IMR-90 (cell line): ENCODE measurements around the gene ALKBH3. TPM values are rescaled to one million over a fixed set of nuclear protein-coding genes. Genes with fewer than 3 reads are reported as not detected.

Source experiments
- ATAC-seq: fragments of 200-7000 bp; cut with Tn5 transposase; 2 replicates; pipeline ENCODE4 v1.9.1; 2020; ENCODE audit warnings: low read depth, mild to moderate bottlenecking, moderate library complexity
- BruUV-seq: library from RNA; stranded (reverse); fragments of 400-500 nt; replicated peaks from 2 replicates; lab custom pipeline; 2021; lab: Mats Ljungman, UMichigan
- CTCF ChIA-PET: fragments of 300-600 bp; formaldehyde crosslinking; extraction: SDS; loops from one replicate; lab custom pipeline; 2021; ENCODE audit warnings: antibody characterized with exemption; lab: Yijun Ruan, JAX
- POLR2A ChIA-PET: fragments of 300-600 bp; sonication (Branson Sonifier 250); formaldehyde crosslinking; loops from one replicate; lab custom pipeline; 2022; ENCODE audit warnings: antibody characterized with exemption; ENCODE audit not compliant: unreplicated experiment; lab: Charles Lee
- DNase-seq: peaks from one replicate; pipeline ENCODE4 v3.0.0; 2013
- H2AFZ ChIP-seq: replicated peaks from 2 replicates; pipeline ENCODE3; 2013; ENCODE audit warnings: low read length, mild to moderate bottlenecking; ENCODE audit not compliant: poor library complexity
- H2AK5ac ChIP-seq: 2 replicates; pipeline ENCODE4 v1.6.1; 2013; ENCODE audit warnings: low read depth, low read length, inconsistent platforms
- H2AK9ac ChIP-seq: replicated peaks from 2 replicates; pipeline ENCODE3; 2013; ENCODE audit warnings: mild to moderate bottlenecking, low read depth, low read length, moderate library complexity; ENCODE audit not compliant: poor library complexity
- H2BK120ac ChIP-seq: 2 replicates; pipeline ENCODE4 v1.6.1; 2013; ENCODE audit warnings: low read depth, low read length, inconsistent platforms
- H2BK15ac ChIP-seq: 3 replicates; pipeline ENCODE4 v1.6.1; 2013; ENCODE audit warnings: low read depth, low read length, inconsistent platforms
- H2BK20ac ChIP-seq: 2 replicates; pipeline ENCODE4 v1.6.1; 2013; ENCODE audit warnings: low read depth, mild to moderate bottlenecking, inconsistent platforms, low read length, moderate library complexity
- H2BK5ac ChIP-seq: 2 replicates; pipeline ENCODE4 v1.6.1; 2013; ENCODE audit warnings: mild to moderate bottlenecking, low read depth, low read length, inconsistent platforms; ENCODE audit not compliant: poor library complexity, severe bottlenecking
- H3K14ac ChIP-seq: replicated peaks from 2 replicates; pipeline ENCODE4 v1.6.1; 2013; ENCODE audit warnings: low read depth, low read length, inconsistent platforms
- H3K18ac ChIP-seq: 2 replicates; pipeline ENCODE4 v1.6.1; 2013; ENCODE audit warnings: low read depth, low read length, control low read depth
- H3K23ac ChIP-seq: 2 replicates; pipeline ENCODE4 v1.6.1; 2013; ENCODE audit warnings: low read depth, low read length, inconsistent platforms
- H3K27ac ChIP-seq: 2 replicates; pipeline ENCODE4 v1.5.1; 2013; ENCODE audit warnings: mild to moderate bottlenecking, control low read depth, low read length; ENCODE audit not compliant: insufficient read depth
- H3K27me3 ChIP-seq: 2 replicates; pipeline ENCODE4 v1.6.1; 2013; ENCODE audit warnings: low read length; ENCODE audit not compliant: control insufficient read depth, insufficient read depth
- H3K36me3 ChIP-seq: 2 replicates; pipeline ENCODE4 v1.6.1; 2013; ENCODE audit warnings: low read length, mixed read lengths; ENCODE audit not compliant: control insufficient read depth, insufficient read depth
- H3K4ac ChIP-seq: 2 replicates; pipeline ENCODE4 v1.6.1; 2013; ENCODE audit warnings: low read depth, low read length, inconsistent platforms
- H3K4me1 ChIP-seq: 2 replicates; pipeline ENCODE4 v1.6.1; 2013; ENCODE audit warnings: low read length, mixed read lengths; ENCODE audit not compliant: control insufficient read depth, insufficient read depth
- H3K4me2 ChIP-seq: 2 replicates; pipeline ENCODE4 v1.6.1; 2013; ENCODE audit warnings: low read depth, mild to moderate bottlenecking, control low read depth, low read length, moderate library complexity
- H3K4me3 ChIP-seq: 2 replicates; pipeline ENCODE4 v1.5.1; 2013; ENCODE audit warnings: low read depth, mild to moderate bottlenecking, control low read depth, low read length, moderate library complexity; ENCODE audit not compliant: insufficient read depth
- H3K56ac ChIP-seq: 2 replicates; pipeline ENCODE4 v1.6.1; 2013; ENCODE audit warnings: low read length, inconsistent platforms; ENCODE audit not compliant: insufficient read depth; ENCODE audit errors: extremely low read depth
- H3K79me1 ChIP-seq, 2 experiments: 2 replicates each; pipeline ENCODE4 v1.6.1; 2013; ENCODE audit warnings: low read length in 2 of 2, inconsistent platforms in 1 of 2, low read depth in 1 of 2
- H3K9ac ChIP-seq: 2 replicates; pipeline ENCODE4 v1.6.1; 2013; ENCODE audit warnings: low read depth, low read length, control low read depth
- H3K9me1 ChIP-seq: 2 replicates; pipeline ENCODE4 v1.6.1; 2013; ENCODE audit warnings: low read length, inconsistent platforms; ENCODE audit not compliant: insufficient read depth
- H3K9me3 ChIP-seq: 2 replicates; pipeline ENCODE4 v1.6.1; 2013; ENCODE audit warnings: low read length; ENCODE audit not compliant: control insufficient read depth, insufficient read depth
- H4K20me1 ChIP-seq: 2 replicates; pipeline ENCODE4 v1.6.1; 2013; ENCODE audit warnings: low read length, inconsistent platforms; ENCODE audit not compliant: insufficient read depth
- H4K5ac ChIP-seq: 2 replicates; pipeline ENCODE4 v1.6.1; 2013; ENCODE audit warnings: mild to moderate bottlenecking, low read depth, low read length, control low read depth
- H4K8ac ChIP-seq, 2 experiments: 2 replicates each; pipeline ENCODE4 v1.6.1; 2013; ENCODE audit warnings: low read depth in 2 of 2, low read length in 2 of 2, control low read depth in 1 of 2, inconsistent platforms in 1 of 2
- H4K91ac ChIP-seq: 2 replicates; pipeline ENCODE4 v1.6.1; 2013; ENCODE audit warnings: low read depth, low read length, inconsistent platforms; ENCODE audit not compliant: insufficient read depth
- BHLHE40 ChIP-seq: fragments of 150-350 bp; IDR thresholded peaks from 2 replicates; pipeline ENCODE4 v1.6.1; 2016; ENCODE audit warnings: mild to moderate bottlenecking, low read depth, low read length
- CEBPB ChIP-seq: IDR thresholded peaks from 2 replicates; pipeline ENCODE4 v1.6.1; 2012; ENCODE audit warnings: low read depth, low read length, improper control_type of control experiment
- FOS ChIP-seq: fragments of 150-350 bp; IDR thresholded peaks from 2 replicates; pipeline ENCODE4 v1.6.1; 2016; ENCODE audit warnings: low read depth, low read length
- MAFK ChIP-seq: IDR thresholded peaks from 2 replicates; pipeline ENCODE4 v1.6.1; 2012; ENCODE audit warnings: low read depth, low read length, improper control_type of control experiment
- MAZ ChIP-seq: IDR thresholded peaks from 2 replicates; pipeline ENCODE4 v1.6.1; 2012; ENCODE audit warnings: low read depth, mild to moderate bottlenecking, low read length, improper control_type of control experiment, moderate library complexity, borderline replicate concordance
- MXI1 ChIP-seq: IDR thresholded peaks from 2 replicates; pipeline ENCODE4 v1.6.1; 2012; ENCODE audit warnings: low read depth, mild to moderate bottlenecking, low read length, moderate library complexity, borderline replicate concordance
- NFE2L2 ChIP-seq: fragments of 150-350 bp; IDR thresholded peaks from 2 replicates; pipeline ENCODE4 v1.6.1; 2016; ENCODE audit warnings: low read depth, mild to moderate bottlenecking, low read length
- POLR2A ChIP-seq: IDR thresholded peaks from 2 replicates; pipeline ENCODE4 v1.6.1; 2012; ENCODE audit warnings: mild to moderate bottlenecking, low read depth, low read length
- RAD21 ChIP-seq: IDR thresholded peaks from 2 replicates; pipeline ENCODE4 v1.6.1; 2012; ENCODE audit warnings: low read length, improper control_type of control experiment
- RCOR1 ChIP-seq: IDR thresholded peaks from 2 replicates; pipeline ENCODE4 v1.6.1; 2012; ENCODE audit warnings: mild to moderate bottlenecking, low read length, improper control_type of control experiment; ENCODE audit not compliant: insufficient replicate concordance
- RFX5 ChIP-seq: IDR thresholded peaks from 2 replicates; pipeline ENCODE4 v1.8.0; 2012; ENCODE audit warnings: low read depth, mild to moderate bottlenecking, low read length, moderate library complexity
- SMC3 ChIP-seq: fragments of 150-350 bp; IDR thresholded peaks from 2 replicates; pipeline ENCODE4 v1.6.1; 2016; ENCODE audit warnings: low read depth, mild to moderate bottlenecking, antibody characterized with exemption, low read length, moderate library complexity
- WGBS, 2 experiments: methylation state at CpG; one replicate each; pipeline versions ENCODE4 v1.1.5 to v1.1.7; 2013; ENCODE audit warnings: missing lambda C conversion rate in 2 of 2; ENCODE audit not compliant: insufficient read length in 1 of 2; ENCODE audit errors: extremely low coverage in 2 of 2; 5-methylcytosine and 5-hydroxymethylcytosine counted together
- dilution Hi-C: fragments of 300-500 bp; cut with HindIII; formaldehyde crosslinking; loops from one replicate; pipeline ENCODE4 v1.14.3; 2018; ENCODE audit warnings: low sequenced_read_pairs; ENCODE audit not compliant: unreplicated experiment
- in situ Hi-C: fragments of 300-500 bp; cut with MboI; formaldehyde crosslinking; loops from 3 replicates; pipeline ENCODE4 v1.14.3; 2019; ENCODE audit warnings: low sequenced_read_pairs, inconsistent platforms, mixed read lengths
- intact Hi-C: fragments of 100-400 bp; cut with micrococcal nuclease; formaldehyde crosslinking; loops from 2 replicates; pipeline ENCODE4 v1.10.0; 2022
- polyA plus RNA-seq, 3 experiments: library from polyadenylated mRNA; depleted of rRNA; stranded (reverse); fragments of >200 nt; gene quantifications; 2 replicates each; pipeline ENCODE4 v1.2.3, GENCODE V29; 2012; ENCODE audit warnings: low replicate concordance in 1 of 3
- total RNA-seq: library from RNA; depleted of rRNA; stranded (reverse); fragments of >200 nt; gene quantifications from 2 replicates; pipeline ENCODE4 v1.2.3, GENCODE V29; 2012
- TF ChIP-seq, protein P1 (sequence below): fragments of 150-350 bp; IDR thresholded peaks from 2 replicates; pipeline ENCODE4 v1.6.1; 2016; ENCODE audit warnings: low read depth, mild to moderate bottlenecking, low read length, moderate library complexity, borderline replicate concordance
- TF ChIP-seq, protein P2 (sequence below): conservative IDR thresholded peaks from 2 replicates; pipeline ENCODE4 v1.5.1; 2012; ENCODE audit warnings: mild to moderate bottlenecking, low read depth, low read length, improper control_type of control experiment
- TF ChIP-seq, protein P3 (sequence below): fragments of 150-350 bp; IDR thresholded peaks from 2 replicates; pipeline ENCODE4 v1.6.1; 2017; ENCODE audit warnings: mild to moderate bottlenecking, antibody characterized with exemption, low read length, low read depth

ALKBH3 gene
- total and polyA plus RNA-seq, 2 of the 4 experiments (the other 2 are of a cell fraction): 27.7 to 62.9 TPM

DNA sequence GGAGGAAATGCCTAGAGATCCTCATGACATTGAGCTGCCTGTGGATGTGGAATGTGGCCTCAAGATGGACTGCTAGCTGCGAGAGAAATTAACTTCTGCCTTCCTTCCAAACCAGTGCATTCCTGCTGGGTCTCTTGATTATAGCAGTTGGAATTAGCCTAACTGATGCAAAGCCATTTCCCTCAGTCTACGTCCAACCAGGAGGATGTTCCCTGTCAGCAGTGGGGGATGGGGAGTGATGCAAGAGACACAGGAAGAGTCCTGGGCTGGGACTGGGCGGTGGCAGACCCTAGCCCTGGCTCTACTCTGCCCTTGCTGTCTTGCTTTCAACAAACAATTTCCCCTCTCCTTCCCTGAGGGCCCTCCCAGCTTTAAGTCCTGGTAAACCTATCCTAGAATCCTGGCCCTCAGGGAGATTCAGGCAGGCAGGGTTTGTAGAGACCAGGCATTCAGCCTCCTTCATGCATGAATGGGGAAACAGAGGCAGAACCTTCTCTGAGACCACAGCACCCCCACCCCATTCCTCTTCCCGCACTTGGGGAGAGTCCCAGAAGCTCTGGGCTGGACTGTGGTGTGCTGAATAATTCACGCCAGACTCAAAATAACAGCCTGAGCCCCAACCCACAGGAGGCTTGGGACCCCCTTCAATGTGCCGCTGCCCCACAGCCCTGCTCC is 78.8 kb downstream of the ALKBH3 start:
- WGBS, 2 experiments: no CpG with 5 or more reads among the region's 6 CpGs

More for the DNA sequence above, 78.8 kb downstream of the ALKBH3 start:
- no peak overlapping the region for H2AK5ac ChIP-seq
- H3K36me3 ChIP-seq: no peaks in the 10 kb centered on the region
- no peak overlapping the region for H2BK15ac ChIP-seq
- H3K4ac ChIP-seq: no peak overlapping the region
- CTCF ChIA-PET: no interaction called here
- no peaks in the 10 kb centered on the region for H3K9me1 ChIP-seq
- H2AFZ ChIP-seq: no peak overlapping the region
- intact Hi-C loops: no loop called here
- no peak overlapping the region for H3K4me2 ChIP-seq
- in situ Hi-C loops: no loop called here
- no peak for ATAC-seq
- H3K4me3 ChIP-seq: no peak overlapping the region
- no peak for DNase-seq
- H3K4me1 ChIP-seq: no peaks in the 10 kb centered on the region
- H3K79me1 ChIP-seq: no peaks in the 10 kb centered on the region
- no peak overlapping the region for H4K91ac ChIP-seq
- no peak overlapping the region for H3K9ac ChIP-seq
- no TSS peak for BruUV-seq
- dilution Hi-C loops: no loop called here
- no peak overlapping the region for H3K14ac ChIP-seq
- H3K18ac ChIP-seq: no peak overlapping the region
- no peak overlapping the region for H2BK120ac ChIP-seq
- H3K27me3 ChIP-seq: peaks cover 10% of the 10 kb centered on the region
- H3K9me3 ChIP-seq: peaks cover 3% of the 10 kb centered on the region; the same call in 1 of the 2 replicates
- no peak overlapping the region for H3K23ac ChIP-seq
- H4K5ac ChIP-seq: no peak overlapping the region
- no peak for TF ChIP-seq MAZ
- TF ChIP-seq RFX5: no peak
- no peak for TF ChIP-seq SMC3
- TF ChIP-seq, protein P1, sequence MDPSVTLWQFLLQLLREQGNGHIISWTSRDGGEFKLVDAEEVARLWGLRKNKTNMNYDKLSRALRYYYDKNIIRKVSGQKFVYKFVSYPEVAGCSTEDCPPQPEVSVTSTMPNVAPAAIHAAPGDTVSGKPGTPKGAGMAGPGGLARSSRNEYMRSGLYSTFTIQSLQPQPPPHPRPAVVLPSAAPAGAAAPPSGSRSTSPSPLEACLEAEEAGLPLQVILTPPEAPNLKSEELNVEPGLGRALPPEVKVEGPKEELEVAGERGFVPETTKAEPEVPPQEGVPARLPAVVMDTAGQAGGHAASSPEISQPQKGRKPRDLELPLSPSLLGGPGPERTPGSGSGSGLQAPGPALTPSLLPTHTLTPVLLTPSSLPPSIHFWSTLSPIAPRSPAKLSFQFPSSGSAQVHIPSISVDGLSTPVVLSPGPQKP: no peak
- TF ChIP-seq MXI1: no peak
- no peak for TF ChIP-seq RCOR1
- no peak for TF ChIP-seq CEBPB
- TF ChIP-seq BHLHE40: no peak
- TF ChIP-seq POLR2A: no peak
- no peak for TF ChIP-seq MAFK
- TF ChIP-seq, protein P2, sequence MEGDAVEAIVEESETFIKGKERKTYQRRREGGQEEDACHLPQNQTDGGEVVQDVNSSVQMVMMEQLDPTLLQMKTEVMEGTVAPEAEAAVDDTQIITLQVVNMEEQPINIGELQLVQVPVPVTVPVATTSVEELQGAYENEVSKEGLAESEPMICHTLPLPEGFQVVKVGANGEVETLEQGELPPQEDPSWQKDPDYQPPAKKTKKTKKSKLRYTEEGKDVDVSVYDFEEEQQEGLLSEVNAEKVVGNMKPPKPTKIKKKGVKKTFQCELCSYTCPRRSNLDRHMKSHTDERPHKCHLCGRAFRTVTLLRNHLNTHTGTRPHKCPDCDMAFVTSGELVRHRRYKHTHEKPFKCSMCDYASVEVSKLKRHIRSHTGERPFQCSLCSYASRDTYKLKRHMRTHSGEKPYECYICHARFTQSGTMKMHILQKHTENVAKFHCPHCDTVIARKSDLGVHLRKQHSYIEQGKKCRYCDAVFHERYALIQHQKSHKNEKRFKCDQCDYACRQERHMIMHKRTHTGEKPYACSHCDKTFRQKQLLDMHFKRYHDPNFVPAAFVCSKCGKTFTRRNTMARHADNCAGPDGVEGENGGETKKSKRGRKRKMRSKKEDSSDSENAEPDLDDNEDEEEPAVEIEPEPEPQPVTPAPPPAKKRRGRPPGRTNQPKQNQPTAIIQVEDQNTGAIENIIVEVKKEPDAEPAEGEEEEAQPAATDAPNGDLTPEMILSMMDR: no peak
- TF ChIP-seq FOS: no peak
- TF ChIP-seq, protein P3, sequence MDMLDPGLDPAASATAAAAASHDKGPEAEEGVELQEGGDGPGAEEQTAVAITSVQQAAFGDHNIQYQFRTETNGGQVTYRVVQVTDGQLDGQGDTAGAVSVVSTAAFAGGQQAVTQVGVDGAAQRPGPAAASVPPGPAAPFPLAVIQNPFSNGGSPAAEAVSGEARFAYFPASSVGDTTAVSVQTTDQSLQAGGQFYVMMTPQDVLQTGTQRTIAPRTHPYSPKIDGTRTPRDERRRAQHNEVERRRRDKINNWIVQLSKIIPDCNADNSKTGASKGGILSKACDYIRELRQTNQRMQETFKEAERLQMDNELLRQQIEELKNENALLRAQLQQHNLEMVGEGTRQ: no peak
- no peak for TF ChIP-seq RAD21
- no peak for TF ChIP-seq NFE2L2
- no peak overlapping the region for H2AK9ac ChIP-seq
- no peak overlapping the region for H3K27ac ChIP-seq
- no peak overlapping the region for H4K8ac ChIP-seq
- H2BK5ac ChIP-seq: no peak overlapping the region
- no peak overlapping the region for H3K56ac ChIP-seq
- POLR2A ChIA-PET: interaction anchor here (0.6 kb wide), 1 partner anchor 77 kb away, joined by 3 read pairs; no protein-coding TSS in a partner anchor
- H2BK20ac ChIP-seq: no peak overlapping the region
- no peaks in the 10 kb centered on the region for H4K20me1 ChIP-seq
